ENCODE data around the gene RAB4B.

Gene RAB4B

DNA sequence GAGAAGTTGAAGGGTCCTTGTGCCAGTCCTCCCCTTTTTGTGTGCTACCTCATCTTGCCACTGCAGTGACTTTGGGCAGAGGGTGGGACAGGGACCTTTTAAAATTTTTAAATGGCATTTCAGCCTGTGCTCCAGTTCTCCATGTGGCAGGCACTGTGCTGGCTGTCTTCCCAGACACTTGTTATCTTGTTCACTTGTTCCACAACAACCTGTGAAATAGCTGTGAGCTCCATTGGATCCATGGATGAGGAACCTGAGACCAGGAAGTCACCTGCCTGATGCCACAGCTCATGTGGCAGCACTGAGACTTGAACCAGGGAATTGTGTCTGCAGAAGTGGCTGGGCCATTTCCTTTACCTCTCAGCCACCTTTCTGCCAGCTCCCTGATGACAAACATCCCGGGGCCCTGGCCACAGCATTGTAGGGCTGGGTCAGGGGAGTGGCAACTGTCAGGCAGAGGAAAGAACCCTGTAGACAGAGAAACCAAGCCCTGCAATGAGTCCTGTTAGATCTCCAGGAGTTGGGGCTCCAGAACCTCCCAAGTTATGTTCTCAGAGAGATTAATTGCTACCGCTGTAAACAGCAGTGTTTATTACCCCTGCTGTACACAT is 27.3 kb downstream of the RAB4B start:
- no peak for DNase-seq (ENCODE audit: low read depth)
- no peak for TF ChIP-seq CTCF (IDR thresholded peaks at IDR 0.05; ENCODE audit: low read depth, low read length, missing control alignments)
- H3K4me3 ChIP-seq (ENCODE audit: low read depth, low read length), result no peak overlapping the region

DNA sequence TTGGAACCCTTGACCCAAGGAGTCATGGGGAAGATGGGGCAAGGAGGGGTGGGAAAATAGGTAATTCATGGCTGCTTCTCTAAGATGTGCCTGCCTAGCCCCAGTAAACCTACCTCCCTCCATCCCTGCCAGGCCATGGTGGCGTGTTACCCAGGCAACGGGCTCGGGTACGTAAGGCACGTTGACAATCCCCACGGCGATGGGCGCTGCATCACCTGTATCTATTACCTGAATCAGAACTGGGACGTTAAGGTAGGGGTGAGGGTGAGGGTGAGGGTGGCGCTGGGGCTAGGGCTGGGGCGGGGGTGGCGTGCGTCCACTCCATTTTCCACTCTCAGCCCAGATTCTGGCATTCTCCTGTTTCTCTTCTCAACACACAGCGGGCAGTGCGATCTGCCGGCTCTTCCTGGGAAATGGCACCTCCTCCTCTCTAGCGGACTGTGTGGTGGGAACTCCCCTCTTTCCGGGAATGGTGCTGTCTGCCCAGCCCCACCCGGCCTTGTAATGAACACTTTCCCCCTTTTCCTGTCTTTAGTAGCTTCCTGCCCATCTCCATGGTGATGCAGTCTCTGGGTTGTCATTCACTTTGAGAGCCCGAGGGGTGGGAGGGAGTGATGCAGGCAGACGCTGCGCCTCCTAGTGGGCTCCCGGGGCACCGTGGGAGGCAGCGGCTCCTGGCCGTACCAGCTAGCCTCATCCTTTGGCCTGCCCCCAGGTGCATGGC is 28.5 kb downstream of the RAB4B start:
- no peak overlapping the region for H3K4me3 ChIP-seq (ENCODE audit: low read depth, low read length)
- TF ChIP-seq CTCF (IDR thresholded peaks at IDR 0.05; ENCODE audit: low read depth, low read length, missing control alignments), result peak; percentile 92
- DNase-seq (ENCODE audit: low read depth), result no peak

DNA sequence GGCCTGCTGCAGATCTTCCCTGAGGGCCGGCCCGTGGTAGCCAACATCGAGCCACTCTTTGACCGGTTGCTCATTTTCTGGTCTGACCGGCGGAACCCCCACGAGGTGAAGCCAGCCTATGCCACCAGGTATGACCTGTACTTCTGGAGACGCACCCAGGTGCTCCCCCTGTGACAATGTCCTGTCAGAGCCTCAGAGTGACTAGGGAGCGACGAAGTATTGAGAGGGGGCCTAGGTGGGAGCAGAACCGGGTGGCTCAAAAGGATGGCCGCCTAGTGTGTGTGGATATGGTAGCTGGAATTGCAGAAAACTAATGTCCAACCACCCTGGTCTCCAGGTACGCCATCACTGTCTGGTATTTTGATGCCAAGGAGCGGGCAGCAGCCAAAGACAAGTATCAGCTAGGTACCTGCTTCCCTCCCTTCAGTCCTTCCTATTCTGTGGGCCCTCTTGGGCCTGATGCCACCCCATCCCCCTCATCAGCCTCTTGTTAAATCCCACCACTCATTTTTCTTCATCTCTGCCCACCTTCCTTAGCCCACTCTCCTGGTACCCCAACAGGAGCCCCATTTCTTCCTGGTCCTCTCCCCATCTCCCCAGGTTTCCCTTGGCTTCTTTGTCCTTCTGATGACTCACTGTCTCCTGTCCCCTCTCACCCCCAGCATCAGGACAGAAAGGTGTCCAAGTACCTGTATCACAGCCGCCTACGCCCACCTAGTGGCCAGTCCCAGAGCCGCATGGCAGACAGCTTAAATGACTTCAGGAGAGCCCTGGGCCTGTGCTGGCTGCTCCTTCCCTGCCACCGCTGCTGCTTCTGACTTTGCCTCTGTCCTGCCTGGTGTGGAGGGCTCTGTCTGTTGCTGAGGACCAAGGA is 29.3 kb downstream of the RAB4B start:
- no peak overlapping the region for H3K4me3 ChIP-seq (ENCODE audit: low read depth, low read length)
- DNase-seq (ENCODE audit: low read depth), result no peak
- TF ChIP-seq CTCF (IDR thresholded peaks at IDR 0.05; ENCODE audit: low read depth, low read length, missing control alignments), result peak; percentile 34

DNA sequence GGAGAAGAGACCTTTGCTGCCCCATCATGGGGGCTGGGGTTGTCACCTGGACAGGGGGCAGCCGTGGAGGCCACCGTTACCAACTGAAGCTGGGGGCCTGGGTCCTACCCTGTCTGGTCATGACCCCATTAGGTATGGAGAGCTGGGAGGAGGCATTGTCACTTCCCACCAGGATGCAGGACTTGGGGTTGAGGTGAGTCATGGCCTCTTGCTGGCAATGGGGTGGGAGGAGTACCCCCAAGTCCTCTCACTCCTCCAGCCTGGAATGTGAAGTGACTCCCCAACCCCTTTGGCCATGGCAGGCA is 29.9 kb downstream of the RAB4B start:
- no peak for DNase-seq (ENCODE audit: low read depth)
- no peak overlapping the region for H3K4me3 ChIP-seq (ENCODE audit: low read depth, low read length)
- no peak for TF ChIP-seq CTCF (IDR thresholded peaks at IDR 0.05; ENCODE audit: low read depth, low read length, missing control alignments)

GRCh38 chr19:40808497-40808896 is 30.4 kb downstream of the RAB4B start:
- no peak for DNase-seq (ENCODE audit: low read depth)
- TF ChIP-seq CTCF (IDR thresholded peaks at IDR 0.05; ENCODE audit: low read depth, low read length, missing control alignments), result no peak
- no peak overlapping the region for H3K4me3 ChIP-seq (ENCODE audit: low read depth, low read length)

- no peak overlapping the region for H3K4me3 ChIP-seq (ENCODE audit: low read depth, low read length)
- TF ChIP-seq CTCF (IDR thresholded peaks at IDR 0.05; ENCODE audit: low read depth, low read length, missing control alignments), result no peak
- no peak for DNase-seq (ENCODE audit: low read depth)
Observed at GRCh38 chr19:40809358-40810086, 31.5 kb downstream of the RAB4B start.
